HepG2 (cell line): ENCODE measurements around the gene NOM1.

Source experiments
- CTCF ChIP-seq: sonication (generic); formaldehyde crosslinking; IDR thresholded peaks from 2 replicates; pipeline ENCODE4 v1.5.0; 2020; ENCODE audit warnings: mild to moderate bottlenecking, missing genetic modification reagents, moderate library complexity
- EZH2 ChIP-seq: conservative IDR thresholded peaks from 2 replicates; pipeline ENCODE4 v1.6.1; 2012; ENCODE audit warnings: mild to moderate bottlenecking, low read depth, low read length, moderate library complexity
- PAWR ChIP-seq: sonication (generic); formaldehyde crosslinking; IDR thresholded peaks from 2 replicates; pipeline ENCODE4 v1.4.0; 2020; ENCODE audit warnings: missing genetic modification reagents, mild to moderate bottlenecking, borderline replicate concordance
- TCF7 ChIP-seq: sonication (generic); IDR thresholded peaks from 2 replicates; pipeline ENCODE4 v1.6.1; 2016; ENCODE audit warnings: antibody characterized with exemption, low read depth
- ZNF430 ChIP-seq: sonication (generic); formaldehyde crosslinking; IDR thresholded peaks from 2 replicates; pipeline ENCODE4 v1.9.0; 2021; ENCODE audit warnings: mild to moderate bottlenecking, missing genetic modification reagents
- ZNF75D ChIP-seq: sonication (generic); formaldehyde crosslinking; IDR thresholded peaks from 2 replicates; pipeline ENCODE4 v1.8.1; 2023; ENCODE audit warnings: missing genetic modification reagents, mild to moderate bottlenecking, borderline replicate concordance

- TF ChIP-seq EZH2 (no peak), TCF7 (no peak), ZNF75D (no peak), ZNF430 (CRISPR knock-in tag) (no peak), PAWR (CRISPR knock-in tag) (no peak), CTCF (CRISPR knock-in tag) (no peak)
Observed at GRCh38 chr7:157018328-157018996, 69.0 kb downstream of the NOM1 start.
